Erythroblast (primary cell): ENCODE results near the gene PIP5K1C.

Source experiments
- GATA1 ChIP-seq: IDR thresholded peaks from 2 replicates; pipeline ENCODE4 v1.6.1; 2011; ENCODE audit warnings: low read depth, mild to moderate bottlenecking, control low read depth, low read length, moderate library complexity
- POLR2A ChIP-seq: IDR thresholded peaks from 2 replicates; pipeline ENCODE4 v1.6.1; 2011; ENCODE audit warnings: mild to moderate bottlenecking, low read length

GRCh38 chr19:3723110-3723488, 22.8 kb upstream of the PIP5K1C start:
- TF ChIP-seq POLR2A (no peak), GATA1 (no peak)
